GM18870 (cell line): Measurements from ENCODE around the gene RPS6KA5.
"Not testable (repeated sequence)": the region's sequence is repeated elsewhere in the genome, so short reads cannot be mapped to it uniquely, and the experiment has no call there.

Source experiments
- ATAC-seq: cut with Tn5 transposase; IDR thresholded peaks from one replicate; pipeline ENCODE4 v1.9.1; 2021; ENCODE audit warnings: moderate library complexity; ENCODE audit not compliant: unreplicated experiment

The RPS6KA5 gene

DNA sequence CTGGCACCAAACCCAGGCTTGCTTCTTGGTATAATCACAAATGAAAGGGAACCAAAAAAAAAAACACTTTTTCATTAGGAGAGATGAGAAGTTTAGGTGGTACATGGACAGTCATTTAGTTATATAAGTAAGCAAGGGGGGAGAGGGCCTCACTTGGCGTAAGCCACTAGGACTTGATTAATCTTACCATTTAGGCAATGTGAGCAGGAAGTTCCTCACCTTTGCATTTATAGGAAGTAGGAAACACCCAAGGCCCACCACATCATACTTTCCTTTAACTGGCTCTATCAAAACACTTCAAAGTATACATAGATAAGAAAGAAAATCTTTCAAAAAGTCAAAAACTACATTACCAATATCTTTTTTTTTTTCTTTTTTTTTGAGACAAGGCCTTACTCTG, 6.7 kb upstream of the RPS6KA5 start:
- no peak for ATAC-seq

DNA sequence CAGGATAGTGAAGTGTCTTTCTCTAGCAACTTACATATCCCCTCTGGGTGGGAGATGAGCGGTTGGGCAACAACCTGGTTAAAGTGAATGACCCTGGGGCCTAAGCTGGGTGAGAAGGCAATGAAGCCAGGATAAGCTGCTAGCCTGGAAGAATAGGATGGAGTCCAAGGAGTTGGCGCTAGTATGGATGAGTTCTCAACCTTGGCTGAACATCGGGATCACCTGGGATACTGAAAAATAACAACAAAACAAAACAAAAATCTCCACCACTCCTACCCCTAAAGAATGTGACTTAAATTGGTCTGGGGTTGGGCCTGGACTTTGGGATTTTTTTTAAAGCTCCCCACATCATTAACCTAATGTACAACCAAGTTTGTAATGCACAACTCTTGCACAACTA, 4.8 kb upstream of the RPS6KA5 start:
- ATAC-seq = no peak

DNA sequence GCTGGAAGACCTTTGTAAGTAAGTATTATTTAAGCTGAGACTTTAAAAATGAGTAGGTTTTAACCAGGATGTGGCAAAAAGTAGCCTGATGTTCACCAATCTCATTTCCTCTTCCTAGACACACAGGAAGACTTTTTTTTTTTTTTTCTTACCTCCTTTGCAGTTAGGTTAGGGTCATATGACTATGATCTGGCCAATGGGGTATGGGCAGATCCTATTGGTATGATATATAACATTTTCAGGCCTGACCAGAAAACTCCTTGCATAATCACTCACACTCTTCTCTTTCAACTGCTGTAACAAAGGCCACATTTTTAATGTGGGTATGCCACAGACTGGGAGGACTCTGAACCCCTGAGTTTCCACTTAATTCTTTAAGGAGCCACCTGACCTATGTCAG, 2.7 kb upstream of the RPS6KA5 start:
- no peak for ATAC-seq

DNA sequence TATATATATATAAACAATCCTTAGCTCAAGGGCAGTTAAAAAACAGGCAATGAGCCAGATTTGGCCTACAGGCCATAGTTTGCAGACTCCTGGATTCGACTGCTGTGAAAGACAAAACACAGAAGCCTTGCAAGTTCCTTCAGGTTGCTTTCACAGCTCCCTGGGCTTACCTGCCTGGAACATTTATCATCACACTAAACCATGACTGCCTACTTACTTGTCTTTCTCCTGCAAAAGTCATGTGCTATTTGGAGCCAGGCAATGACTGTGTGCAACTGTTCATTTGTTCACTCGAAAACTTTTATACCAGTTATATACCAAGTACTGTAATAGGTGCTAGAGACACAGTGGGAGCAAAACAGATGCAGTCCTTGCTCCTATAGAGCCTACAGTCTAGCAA, 2.2 kb upstream of the RPS6KA5 start:
- ATAC-seq = no peak

DNA sequence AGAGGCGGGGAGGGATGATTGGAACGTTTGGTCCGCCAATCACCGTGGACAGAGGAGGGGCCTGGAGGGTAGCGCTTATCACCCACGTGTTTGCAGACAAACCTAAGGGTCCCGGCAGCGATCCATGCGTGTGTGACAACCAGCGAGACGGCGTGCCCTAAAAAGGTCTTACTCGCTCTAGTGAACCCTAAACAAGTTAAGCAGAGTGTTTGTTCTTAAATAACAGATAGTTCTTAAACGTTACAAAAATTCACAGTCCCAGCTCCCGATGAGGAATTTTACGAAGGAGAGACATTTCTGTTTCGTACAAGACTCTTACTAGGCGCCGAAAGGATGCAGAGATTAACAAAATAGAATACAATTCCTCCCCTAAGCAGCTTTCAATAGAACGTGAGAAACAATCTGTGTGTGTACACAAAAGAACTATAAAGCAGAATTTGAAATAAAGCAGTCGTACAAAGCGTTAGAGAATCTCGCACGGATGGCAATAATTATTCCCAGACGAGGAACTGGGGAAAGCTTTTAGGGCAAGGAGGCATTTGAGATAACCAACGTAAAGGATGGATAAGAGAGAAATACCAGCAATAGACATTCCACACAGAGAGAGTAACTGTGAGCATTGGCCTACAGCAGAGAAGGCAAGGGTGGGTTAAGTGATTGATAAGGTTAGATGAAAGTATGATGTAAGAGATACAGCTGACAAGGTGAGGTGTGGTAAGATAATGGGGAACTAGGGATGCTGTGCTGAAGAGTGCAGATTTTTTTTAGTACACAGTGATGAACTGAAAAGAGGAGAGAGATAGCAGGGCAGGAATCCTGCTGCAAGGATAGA, 831 bp upstream of the RPS6KA5 start:
- ATAC-seq = no peak

DNA sequence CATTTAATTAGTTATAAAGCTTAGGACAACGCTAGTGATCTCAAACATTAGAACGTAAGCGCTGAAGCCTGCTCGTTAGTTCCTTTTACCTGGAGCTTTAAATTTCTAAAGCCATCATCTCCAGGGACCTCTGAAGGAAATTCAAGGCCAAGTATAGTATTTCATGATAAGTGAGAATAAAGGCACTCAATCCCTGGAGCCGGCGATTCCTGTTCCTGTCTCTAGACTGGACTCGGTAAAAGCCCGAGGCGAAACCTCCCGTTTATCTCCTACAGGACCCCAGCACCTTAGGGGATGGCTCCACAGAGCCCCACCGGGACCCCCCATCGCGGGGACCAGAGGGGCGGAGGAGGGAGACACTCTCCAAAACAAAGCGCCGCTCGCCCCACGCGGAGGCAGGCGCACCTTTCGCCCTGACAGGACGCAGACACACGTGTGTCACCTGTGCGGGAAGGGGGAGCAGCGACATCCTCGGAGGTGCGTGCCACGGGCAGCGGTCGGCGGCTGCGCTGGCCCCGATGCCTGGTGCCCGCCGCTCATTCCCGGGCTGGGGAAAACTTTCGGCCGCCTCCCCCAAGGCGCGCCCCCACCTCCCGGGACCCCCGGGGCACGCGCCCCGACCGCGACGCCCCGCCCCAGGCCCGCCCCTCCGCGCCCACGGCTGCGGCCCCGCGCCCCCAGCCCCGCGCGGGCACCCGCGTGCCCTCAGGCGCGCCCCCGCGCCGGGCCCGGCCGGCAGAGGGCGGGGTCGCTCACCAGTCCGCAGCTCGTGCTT, 678 bp downstream of the RPS6KA5 start:
- ATAC-seq = peak; percentile 9

DNA sequence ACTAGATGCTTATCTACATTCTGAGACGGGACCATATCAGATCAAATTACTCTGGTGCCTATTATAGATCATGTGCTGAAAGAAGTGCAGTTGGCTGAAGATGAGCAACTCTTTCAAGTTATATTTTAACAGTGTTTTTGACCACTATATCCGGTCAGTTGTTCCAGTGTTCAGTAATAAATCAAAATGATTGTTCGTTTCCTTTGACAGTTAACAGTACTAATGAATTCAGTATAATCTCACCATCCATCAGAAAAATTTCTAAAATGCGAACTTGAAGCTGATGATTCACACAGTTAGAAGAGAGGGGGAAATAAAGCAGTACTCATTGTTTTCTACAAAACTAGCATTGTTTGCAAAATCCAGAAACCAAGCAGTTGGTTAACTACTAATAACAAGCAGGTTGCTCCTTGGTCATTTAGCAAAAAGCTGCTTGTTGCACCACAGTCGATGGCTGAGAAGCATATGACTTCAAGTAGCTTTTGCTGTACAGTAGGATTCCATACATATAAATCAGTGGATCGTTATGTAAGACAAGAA, 2.3 kb downstream of the RPS6KA5 start:
- ATAC-seq = no peak

DNA sequence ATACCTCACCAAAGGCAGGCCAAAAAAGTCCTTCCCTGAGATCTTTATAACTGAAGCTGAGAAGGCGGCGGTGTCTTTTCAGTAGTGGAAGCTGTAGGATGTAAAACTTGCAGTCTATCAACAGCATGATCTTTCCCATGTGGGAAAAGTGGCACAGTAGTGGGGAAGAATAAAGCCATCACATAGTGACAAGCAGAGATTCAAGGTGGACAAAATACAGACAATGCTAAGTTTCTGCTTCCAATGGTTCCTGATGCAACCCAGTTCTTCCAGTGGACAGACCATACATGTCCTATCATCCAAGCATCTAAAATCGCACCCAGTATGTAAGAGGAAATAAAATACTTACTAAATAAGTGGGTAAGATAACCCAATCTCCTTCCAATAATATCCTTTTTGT, 4.1 kb downstream of the RPS6KA5 start:
- ATAC-seq = no peak

DNA sequence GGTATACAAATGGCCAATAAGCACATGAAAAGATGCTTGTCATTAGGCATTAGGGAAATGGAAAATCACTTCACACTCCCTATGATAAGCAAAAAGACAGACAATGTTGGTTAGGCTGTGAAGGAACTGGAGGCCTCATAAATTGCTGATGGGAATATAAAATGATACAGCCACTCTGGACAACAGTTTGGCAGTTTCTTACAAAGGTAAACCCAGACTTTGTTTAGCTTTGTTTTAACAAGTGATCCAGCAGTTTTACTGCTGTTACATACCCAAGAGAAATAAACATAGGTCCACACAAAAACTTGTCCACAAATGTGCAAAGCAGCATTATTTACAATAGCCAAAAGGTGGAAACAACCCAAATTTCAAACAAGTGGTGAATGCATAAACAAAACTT, 5.4 kb downstream of the RPS6KA5 start:
- no peak for ATAC-seq

DNA sequence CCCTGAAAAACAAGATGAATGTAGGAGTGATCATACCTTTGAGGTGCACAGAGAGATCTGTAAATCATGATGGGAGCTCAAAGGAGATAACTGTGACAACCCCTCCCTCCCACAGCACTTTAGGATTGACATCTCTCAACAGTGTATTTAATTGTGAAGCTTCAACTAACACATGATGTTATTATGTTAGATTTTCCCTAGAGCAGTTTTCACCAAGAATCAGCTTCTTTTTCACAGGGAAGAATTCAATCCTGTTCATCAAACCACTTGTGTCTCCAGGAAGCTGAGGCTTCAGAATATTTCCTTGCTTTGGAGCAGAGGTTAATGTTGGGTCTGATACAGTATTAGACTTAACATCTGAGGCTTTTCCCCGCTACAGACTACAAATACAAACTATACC, 11.8 kb downstream of the RPS6KA5 start:
- ATAC-seq = no peak

DNA sequence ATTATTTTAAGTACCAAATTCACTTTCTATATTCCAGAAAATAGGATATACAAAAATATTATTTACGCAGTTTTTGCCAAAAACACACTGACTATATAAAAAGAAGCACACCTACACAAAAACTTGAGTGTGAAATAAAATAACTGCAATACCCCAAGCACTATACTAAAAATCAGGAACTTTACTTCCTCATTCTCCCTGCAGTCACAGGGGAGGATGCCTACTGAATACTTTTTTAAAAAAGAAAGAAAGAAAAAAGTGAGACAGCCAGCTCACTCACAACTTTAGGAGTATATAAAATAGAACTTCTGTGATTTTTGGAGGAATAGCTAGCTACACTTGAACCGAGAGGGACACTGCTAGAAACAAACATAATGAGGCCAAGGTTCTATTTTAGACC, 12.2 kb downstream of the RPS6KA5 start:
- no peak for ATAC-seq

DNA sequence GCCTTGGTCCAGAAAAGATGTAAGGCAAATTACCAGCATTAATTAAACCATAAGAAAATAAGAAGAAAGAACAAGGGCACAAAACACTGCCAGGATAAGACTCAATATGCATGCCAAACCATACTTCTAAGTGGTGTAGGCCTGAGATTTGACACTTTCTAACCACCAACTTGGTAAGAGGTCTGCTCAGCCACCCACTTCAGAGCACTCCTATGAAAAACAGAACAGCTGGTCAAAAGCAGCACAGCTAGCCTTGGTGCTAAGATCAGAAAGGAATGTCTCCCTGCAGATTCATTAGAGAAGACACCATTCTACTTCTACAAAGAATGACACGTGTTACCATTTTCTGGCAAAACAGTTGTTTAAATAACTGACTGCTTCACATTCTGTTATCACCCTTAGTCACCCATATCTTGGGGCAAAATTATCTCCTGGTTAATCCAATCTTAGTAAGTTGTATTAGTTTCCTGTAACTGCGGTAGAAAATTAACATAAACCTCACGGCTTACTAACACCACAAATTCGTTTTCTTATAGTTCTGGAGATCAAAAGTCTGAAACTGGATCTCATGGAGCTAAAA, 13.2 kb downstream of the RPS6KA5 start:
- no peak for ATAC-seq

DNA sequence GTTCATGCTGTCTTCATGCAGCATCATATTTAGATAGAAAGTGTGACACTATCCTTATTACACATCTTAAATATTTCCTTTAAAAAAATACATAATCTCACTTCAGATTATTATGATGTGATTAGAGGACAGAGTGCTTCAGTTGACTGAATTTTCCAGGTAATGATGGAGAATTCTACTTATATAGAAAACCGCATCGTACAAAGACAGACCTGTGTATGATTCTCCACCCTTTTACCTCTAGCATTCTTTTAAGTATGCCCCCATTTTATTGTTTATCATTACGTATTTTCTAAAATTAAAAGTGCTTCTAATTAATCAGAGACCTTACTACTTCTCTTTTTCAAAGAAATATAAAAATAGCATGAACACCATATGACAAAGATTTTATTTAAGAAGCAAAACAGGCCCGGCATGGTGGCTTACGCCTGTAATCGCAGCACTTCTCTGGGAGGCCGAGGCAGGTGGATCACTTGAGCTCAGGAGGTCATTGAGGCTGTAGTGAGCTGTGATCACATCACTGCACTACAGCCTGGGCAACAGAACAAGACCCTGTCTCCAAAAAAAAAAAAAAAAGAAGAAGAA, 13.9 kb downstream of the RPS6KA5 start:
- no peak for ATAC-seq

DNA sequence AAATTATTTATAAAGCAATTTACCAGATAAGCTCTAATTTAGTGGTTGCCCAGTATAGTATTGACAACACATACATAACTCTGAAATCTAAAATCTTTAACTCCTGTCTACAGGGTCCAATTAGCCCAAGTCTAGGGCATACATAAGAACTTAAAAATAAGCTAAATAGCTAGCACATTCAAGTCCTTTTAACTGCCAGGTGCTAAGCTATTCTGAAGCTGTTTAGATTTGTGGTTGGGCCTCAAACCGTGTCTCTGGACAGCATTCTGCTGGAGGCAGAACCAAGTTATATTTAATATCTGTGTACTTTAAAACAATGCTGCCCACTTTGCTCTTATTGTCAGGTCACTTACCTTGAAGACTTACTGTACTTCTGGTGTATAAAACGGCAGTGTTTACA, 19.0 kb downstream of the RPS6KA5 start:
- ATAC-seq = no peak

DNA sequence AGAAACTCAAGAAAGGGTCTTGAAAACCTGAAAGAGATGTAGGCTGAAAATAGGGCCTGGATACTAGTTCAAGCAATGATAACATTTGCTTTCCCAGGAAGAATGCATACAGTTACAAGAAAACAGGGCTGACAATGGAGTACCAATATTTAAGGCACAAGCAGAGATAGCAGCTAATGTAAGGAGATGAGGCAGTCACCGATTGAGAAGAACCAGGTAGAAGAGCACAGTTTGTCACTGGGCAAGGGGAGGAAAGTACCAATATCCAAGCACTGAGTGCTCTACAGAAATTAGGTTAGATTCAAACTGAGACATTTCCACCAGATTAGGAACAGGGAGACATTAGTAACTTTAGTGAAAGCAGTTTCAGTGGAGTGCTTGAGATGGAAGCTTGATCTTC, 19.9 kb downstream of the RPS6KA5 start:
- no peak for ATAC-seq

DNA sequence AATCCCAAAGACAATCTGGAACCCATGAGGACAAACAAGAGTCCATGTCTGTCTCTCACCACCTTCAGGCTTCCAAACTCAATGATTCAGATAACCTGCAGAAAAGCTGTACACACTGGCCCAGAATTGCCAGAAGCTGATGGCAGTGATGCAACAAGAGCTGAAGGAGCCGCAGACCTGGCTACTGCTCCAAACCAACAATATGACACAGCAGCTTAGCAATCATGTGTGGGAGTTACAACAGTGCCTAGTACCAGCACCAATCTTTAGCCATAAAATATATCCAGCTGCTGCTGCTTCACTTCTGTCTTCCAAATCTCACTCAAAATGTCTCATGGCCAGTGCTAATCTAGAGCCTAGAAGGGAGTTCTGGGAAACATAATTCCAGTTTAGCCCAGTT, 22.0 kb downstream of the RPS6KA5 start:
- no peak for ATAC-seq

DNA sequence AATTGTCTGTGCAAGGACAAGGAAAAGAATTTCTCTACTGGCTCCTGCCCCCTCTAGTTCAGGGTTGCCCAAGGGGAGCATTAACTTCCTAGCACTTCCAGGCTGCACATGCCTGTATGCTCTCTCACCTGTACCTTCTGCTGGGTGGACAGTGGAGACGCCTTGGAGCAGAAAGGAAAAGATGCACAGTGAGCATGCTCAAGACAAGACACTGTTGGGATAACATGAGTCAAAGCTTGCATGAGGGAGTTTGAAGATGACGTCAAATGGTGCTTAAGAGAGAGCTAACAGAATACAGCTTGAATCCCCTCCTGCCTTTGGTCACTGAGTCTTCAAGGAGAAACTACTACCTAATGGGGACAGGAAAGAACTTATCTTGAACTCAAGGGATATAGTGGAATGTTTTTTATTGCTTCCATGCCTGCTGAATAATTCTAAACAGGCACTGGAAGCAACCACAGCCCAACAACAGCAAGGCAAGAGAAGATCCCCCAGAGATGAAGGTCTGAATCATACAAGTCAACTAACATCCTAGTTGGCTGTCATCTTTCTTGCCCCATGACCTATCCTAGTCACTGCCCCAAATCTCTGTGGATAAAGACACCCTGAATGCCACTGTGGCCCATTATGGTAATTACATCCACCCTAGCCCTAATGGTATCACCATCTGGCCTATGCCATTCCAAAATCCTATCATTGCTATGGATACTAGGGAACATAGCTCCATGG, 23.5 kb downstream of the RPS6KA5 start:
- no peak for ATAC-seq

DNA sequence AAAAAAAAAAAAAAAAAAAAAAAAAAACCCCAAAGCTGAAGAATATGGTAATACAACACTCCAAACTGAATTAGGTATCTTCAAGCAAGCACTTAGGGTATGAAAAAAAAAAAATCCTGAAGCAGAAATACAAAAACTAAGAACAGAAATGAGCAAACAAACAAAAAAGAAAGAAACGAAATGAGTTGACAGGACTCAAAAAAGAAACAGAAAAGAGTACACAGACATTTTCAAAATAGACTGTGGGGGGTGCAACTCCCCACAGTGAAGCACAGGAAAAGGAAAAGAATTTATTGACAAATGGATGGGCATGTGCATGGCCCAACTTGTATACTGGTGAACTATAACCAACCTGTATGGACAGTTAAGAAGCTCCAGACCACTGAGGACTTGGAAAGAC, 24.6 kb downstream of the RPS6KA5 start:
- ATAC-seq = peak; percentile 78

DNA sequence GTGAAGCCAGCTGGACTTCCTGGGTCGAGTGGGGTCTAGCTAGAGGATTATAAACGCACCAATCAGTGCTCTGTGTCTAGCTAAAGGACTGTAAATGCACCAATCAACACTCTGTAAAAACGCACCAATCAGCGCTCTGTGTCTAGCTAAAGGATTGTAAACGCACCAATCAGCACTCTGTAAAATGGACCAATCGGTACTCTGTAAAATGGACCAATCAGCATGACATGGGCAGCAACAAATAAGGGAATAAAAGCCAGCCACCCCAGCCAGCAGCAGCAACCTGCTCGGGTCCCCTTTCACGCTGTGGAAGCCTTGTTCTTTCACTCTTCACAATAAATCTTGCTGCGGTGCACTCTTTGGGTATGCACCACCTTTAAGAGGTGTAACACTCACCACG, 26.1 kb downstream of the RPS6KA5 start:
- ATAC-seq = not testable (repeated sequence)

DNA sequence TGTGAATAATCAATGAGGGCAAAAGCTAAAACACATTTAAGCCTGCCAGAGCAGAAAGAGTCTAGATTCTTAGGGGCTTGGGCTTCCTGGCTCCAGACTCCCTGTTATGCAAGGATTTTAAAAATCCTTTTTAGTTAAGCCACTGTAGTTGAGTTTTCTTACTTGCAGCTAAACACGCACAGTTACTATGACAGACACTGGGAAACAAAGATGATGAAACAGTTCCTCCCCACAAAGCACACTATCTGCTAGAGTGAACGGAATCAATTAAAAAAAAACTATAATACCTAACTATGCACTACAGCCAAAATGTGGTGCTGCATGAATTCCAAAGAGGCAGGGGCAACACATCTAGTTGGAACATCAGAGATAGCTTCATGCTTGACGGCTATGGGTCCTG, 28.2 kb downstream of the RPS6KA5 start:
- no peak for ATAC-seq

DNA sequence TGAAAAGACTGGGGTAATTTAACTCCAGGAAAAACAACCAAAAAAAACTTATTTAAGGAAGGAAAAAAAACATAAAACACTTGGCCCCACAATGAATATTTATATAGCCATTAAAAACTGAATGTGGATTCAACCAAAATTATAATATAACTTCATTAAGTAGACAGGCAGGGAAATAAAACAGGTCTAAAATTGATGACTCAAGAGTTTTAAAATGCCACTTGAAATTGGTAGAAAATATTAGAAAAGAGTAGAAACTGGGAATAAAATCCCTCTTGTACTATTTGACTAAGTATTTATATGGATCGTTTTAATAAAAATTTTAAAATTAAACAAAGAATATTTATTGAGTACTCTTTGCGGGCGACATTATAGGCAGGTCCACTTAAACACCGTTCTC, 28.8 kb downstream of the RPS6KA5 start:
- ATAC-seq = no peak
